Central memory CD8-positive, alpha-beta T cell (primary cell): Measurements from ENCODE around the gene LIX1.
"Not testable (repeated sequence)": the region's sequence is repeated elsewhere in the genome, so short reads cannot be mapped to it uniquely, and the experiment has no call there.

Experiments
- ATAC-seq: fragments of 150-1000 bp; cut with Tn5 transposase; replicated peaks from 2 replicates; pipeline ENCODE4 v1.10.0; 2022; ENCODE audit warnings: mild to moderate bottlenecking, moderate FRiP score, moderate number of reproducible peaks; ENCODE audit not compliant: poor library complexity, severe bottlenecking; ENCODE audit errors: extremely low read depth
- DNase-seq, 2 donors: peaks; one replicate each; pipeline ENCODE4 v3.0.0; 2021; ENCODE audit warnings: low spot score in 2 of 2
- H3K27ac Mint-ChIP-seq: one replicate; pipeline ENCODE4 v1.8.0; 2022; ENCODE audit warnings: low read depth, mild to moderate bottlenecking, moderate library complexity, mixed read lengths
- H3K27me3 Mint-ChIP-seq: one replicate; pipeline ENCODE4 v1.8.0; 2022; ENCODE audit warnings: mixed read lengths
- H3K36me3 Mint-ChIP-seq: one replicate; pipeline ENCODE4 v1.8.0; 2022; ENCODE audit warnings: mild to moderate bottlenecking, moderate library complexity, mixed read lengths; ENCODE audit not compliant: insufficient read depth
- H3K4me1 Mint-ChIP-seq: one replicate; pipeline ENCODE4 v1.8.0; 2022; ENCODE audit warnings: mixed read lengths
- H3K4me3 Mint-ChIP-seq: one replicate; pipeline ENCODE4 v1.8.0; 2022; ENCODE audit warnings: mild to moderate bottlenecking, moderate library complexity, mixed read lengths
- H3K9me3 Mint-ChIP-seq: one replicate; pipeline ENCODE4 v1.8.0; 2022; ENCODE audit warnings: mixed read lengths

Gene LIX1

GRCh38 chr5:97142521-97143254, at the start of gene LIX1:
Gene LIX1 (minus strand): TSS chr5:97142611. CDS start chr5:97142576, 35 bp downstream.
- H3K4me1 Mint-ChIP-seq = no peaks in the 10 kb centered on the region
- ATAC-seq = no peak
- no peak within 1 kb of the TSS for H3K27ac Mint-ChIP-seq
- H3K9me3 Mint-ChIP-seq = no peaks in the 10 kb centered on the region
- H3K4me3 Mint-ChIP-seq = no peak within 1 kb of the TSS
- H3K36me3 Mint-ChIP-seq = peaks cover 2% of the 10 kb centered on the region
- H3K27me3 Mint-ChIP-seq = peaks cover 34% of the 10 kb centered on the region
- DNase-seq = no peak

GRCh38 chr5:97191893-97192292, 49.5 kb upstream of the LIX1 start:
- no peak for ATAC-seq
- no peaks in the 10 kb centered on the region for H3K36me3 Mint-ChIP-seq
- no peak for DNase-seq
- H3K27ac Mint-ChIP-seq = no peak overlapping the region
- peaks cover 48% of the 10 kb centered on the region for H3K27me3 Mint-ChIP-seq
- no peak overlapping the region for H3K4me3 Mint-ChIP-seq
- peaks cover 5% of the 10 kb centered on the region for H3K4me1 Mint-ChIP-seq
- H3K9me3 Mint-ChIP-seq = no peaks in the 10 kb centered on the region

DNA sequence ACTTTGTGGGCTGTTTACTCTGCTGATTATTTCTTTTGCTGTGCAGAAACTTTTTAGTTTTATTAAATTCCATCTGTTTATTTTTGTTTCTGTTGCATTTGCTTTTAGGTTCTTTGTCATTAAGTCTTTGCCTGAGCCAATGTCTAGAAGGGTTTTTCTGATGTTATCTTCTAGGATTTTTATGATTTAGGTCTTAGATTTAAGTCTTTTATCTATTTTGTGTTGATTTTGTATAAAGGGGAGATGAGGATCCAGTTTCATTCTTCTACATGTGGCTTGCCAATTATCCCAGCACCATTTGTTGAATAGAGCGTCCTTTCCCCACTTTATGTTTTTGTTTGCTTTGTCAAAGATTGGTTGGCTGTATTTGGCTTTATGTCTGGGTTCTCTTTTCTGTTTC, 47.1 kb upstream of the LIX1 start:
- not testable (repeated sequence) for H3K36me3 Mint-ChIP-seq, DNase-seq
- peaks cover 48% of the 10 kb centered on the region for H3K27me3 Mint-ChIP-seq

GRCh38 chr5:97183930-97184213, 41.5 kb upstream of the LIX1 start:
- Mint-ChIP-seq H3K27me3 (no peaks in the 10 kb centered on the region), H3K9me3 (no peaks in the 10 kb centered on the region), H3K36me3 (peaks cover 18% of the 10 kb centered on the region), H3K4me1 (peaks cover 41% of the 10 kb centered on the region), H3K4me3 (peak overlapping the region; percentile 92), H3K27ac (peak overlapping the region; percentile 99)
- DNase-seq (no peak), ATAC-seq (no peak)

More for the DNA sequence above, 47.1 kb upstream of the LIX1 start:
- not testable (repeated sequence) for H3K27ac Mint-ChIP-seq, H3K4me1 Mint-ChIP-seq, H3K4me3 Mint-ChIP-seq, H3K9me3 Mint-ChIP-seq, ATAC-seq

GRCh38 chr5:97183100-97183929, 40.9 kb upstream of the LIX1 start, which contains the start of gene RIOK2:
Gene RIOK2 (minus strand): TSS chr5:97183247. CDS start chr5:97183191, 56 bp downstream.
- Mint-ChIP-seq H3K4me3 (peak within 1 kb of the TSS; percentile 92), H3K36me3 (peaks cover 24% of the 10 kb centered on the region), H3K9me3 (no peaks in the 10 kb centered on the region), H3K27ac (peak within 1 kb of the TSS; percentile 99), H3K4me1 (peaks cover 41% of the 10 kb centered on the region), H3K27me3 (no peaks in the 10 kb centered on the region)
- ATAC-seq = peak; percentile 93
- peak; percentile 77 to 78 for DNase-seq

- H3K4me1 Mint-ChIP-seq = peaks cover 41% of the 10 kb centered on the region
- DNase-seq (no peak), ATAC-seq (peak; percentile 1)
- no peaks in the 10 kb centered on the region for H3K9me3 Mint-ChIP-seq
- no peaks in the 10 kb centered on the region for H3K27me3 Mint-ChIP-seq
- peak overlapping the region; percentile 92 for H3K4me3 Mint-ChIP-seq
- peak overlapping the region; percentile 99 for H3K27ac Mint-ChIP-seq
- peaks cover 28% of the 10 kb centered on the region for H3K36me3 Mint-ChIP-seq
Observed at GRCh38 chr5:97182571-97183099, 40.2 kb upstream of the LIX1 start.

DNA sequence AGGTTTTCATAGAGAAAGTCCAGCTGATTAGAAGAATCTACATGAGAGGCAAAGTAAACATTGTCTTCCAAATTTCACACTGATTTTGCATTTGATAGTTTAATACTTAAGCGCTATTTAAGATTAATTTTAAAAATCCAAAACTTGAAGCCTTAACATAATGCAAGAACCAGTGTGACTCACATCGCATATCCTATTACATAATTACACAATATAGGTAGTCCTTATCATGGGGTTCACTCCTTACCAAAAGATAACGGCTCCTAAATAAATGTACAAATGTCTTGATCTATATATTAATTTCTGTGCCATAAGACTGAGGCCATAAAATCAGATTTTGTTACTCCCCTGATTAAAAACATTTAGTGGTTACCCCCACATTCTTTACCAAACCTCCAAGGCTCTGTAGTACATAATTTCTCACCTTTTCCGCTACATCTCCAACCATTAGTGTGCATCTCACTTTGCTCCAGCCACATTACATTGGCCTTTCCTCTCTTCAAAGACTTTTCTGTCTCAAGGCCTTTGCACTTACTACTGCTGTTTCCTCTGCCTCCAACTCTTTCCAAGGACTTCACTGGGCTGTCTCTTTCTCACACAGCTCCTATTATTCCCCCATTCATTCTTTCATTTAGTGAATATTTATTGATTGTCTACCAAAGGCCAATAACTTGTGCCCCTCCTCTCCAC, 39.6 kb upstream of the LIX1 start:
- ATAC-seq (no peak), DNase-seq (no peak)
- Mint-ChIP-seq H3K4me1 (peaks cover 41% of the 10 kb centered on the region), H3K27me3 (no peaks in the 10 kb centered on the region), H3K9me3 (no peaks in the 10 kb centered on the region), H3K36me3 (peaks cover 31% of the 10 kb centered on the region), H3K27ac (peak overlapping the region; percentile 99), H3K4me3 (peak overlapping the region; percentile 92)

DNA sequence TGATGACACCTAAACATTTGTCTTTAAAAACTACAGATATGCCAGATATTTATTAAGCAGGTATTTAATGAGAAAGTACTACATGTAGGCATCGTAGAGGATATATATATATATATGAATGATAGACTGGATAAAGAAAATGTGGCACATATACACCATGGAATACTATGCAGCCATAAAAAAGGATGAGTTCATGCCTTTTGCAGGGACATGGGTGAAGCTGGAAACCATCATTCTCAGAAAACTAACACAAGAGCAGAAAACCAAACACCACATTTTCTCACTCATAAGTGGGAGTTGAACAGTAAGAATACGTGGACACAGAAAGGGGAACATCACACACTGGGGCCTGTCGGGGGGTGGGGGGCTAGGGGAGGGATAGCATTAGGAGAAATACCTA, 37.0 kb upstream of the LIX1 start:
- peaks cover 48% of the 10 kb centered on the region for H3K36me3 Mint-ChIP-seq
- not testable (repeated sequence) for DNase-seq, H3K27me3 Mint-ChIP-seq, ATAC-seq, H3K9me3 Mint-ChIP-seq, H3K27ac Mint-ChIP-seq, H3K4me3 Mint-ChIP-seq
- peaks cover 44% of the 10 kb centered on the region for H3K4me1 Mint-ChIP-seq

DNA sequence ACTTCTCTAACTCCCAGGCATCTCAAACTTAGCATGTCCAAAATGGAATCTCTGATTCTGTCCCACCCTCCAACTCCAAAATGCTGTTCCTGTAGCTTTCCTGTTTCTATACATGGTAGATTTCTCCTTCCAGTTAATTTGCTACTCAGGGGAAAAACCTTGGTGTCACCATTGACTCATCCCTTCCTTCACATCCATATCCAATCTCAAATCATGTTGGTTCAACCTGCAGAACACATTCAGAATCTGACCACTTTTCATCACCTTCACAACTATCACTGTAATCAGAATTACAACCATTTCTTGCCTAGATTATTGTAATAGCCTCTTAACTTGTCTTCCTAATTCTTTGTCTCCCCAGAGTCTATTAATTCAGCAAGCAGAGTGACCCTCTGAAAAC, 29.8 kb upstream of the LIX1 start:
- no peak for ATAC-seq
- Mint-ChIP-seq H3K36me3 (peaks cover 62% of the 10 kb centered on the region), H3K4me3 (no peak overlapping the region), H3K9me3 (no peaks in the 10 kb centered on the region), H3K27ac (peak overlapping the region; percentile 50), H3K4me1 (peaks cover 13% of the 10 kb centered on the region), H3K27me3 (no peaks in the 10 kb centered on the region)
- no peak for DNase-seq

- Mint-ChIP-seq H3K9me3 (no peaks in the 10 kb centered on the region), H3K27me3 (no peaks in the 10 kb centered on the region), H3K4me1 (peaks cover 13% of the 10 kb centered on the region), H3K36me3 (peaks cover 59% of the 10 kb centered on the region), H3K4me3 (no peak overlapping the region), H3K27ac (no peak overlapping the region)
- no peak for ATAC-seq
- DNase-seq = no peak
Observed at GRCh38 chr5:97171703-97172102, 29.3 kb upstream of the LIX1 start.

DNA sequence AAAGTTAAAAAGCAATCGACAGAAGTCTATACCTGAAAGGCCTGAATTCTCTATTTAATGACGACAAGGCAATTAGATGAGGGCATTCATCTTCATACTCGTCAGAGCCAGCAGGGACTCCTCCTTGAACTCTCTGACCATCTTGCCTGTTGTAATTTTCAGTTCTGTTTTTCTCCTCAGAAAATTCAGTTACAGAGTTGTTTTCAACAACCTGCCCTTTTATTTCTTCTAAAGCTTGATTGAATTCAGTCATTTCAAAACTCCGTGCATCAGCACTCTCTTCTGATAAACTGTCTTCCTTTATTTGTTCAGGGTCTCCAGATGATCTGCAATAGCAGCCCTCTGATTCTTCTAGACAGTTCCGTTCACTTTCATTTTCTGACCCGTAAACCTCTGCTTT, 25.0 kb upstream of the LIX1 start:
- Mint-ChIP-seq H3K4me3 (no peak overlapping the region), H3K27ac (peak overlapping the region; percentile 32)
- no peak for DNase-seq

GRCh38 chr5:97165726-97166125, 23.3 kb upstream of the LIX1 start:
- ATAC-seq (no peak), DNase-seq (no peak)
- Mint-ChIP-seq H3K4me1 (no peaks in the 10 kb centered on the region), H3K27me3 (no peaks in the 10 kb centered on the region), H3K27ac (peak overlapping the region; percentile 20), H3K9me3 (no peaks in the 10 kb centered on the region), H3K4me3 (no peak overlapping the region), H3K36me3 (peaks cover 36% of the 10 kb centered on the region)

More for the DNA sequence above, 25.0 kb upstream of the LIX1 start:
- Mint-ChIP-seq H3K4me1 (peaks cover 5% of the 10 kb centered on the region), H3K9me3 (no peaks in the 10 kb centered on the region), H3K27me3 (no peaks in the 10 kb centered on the region), H3K36me3 (peaks cover 48% of the 10 kb centered on the region)
- ATAC-seq = no peak
